ENCODE results near the gene AGAP2. TPM values are rescaled to one million over a fixed set of nuclear protein-coding genes. Genes with fewer than 3 reads are reported as not detected.

AGAP2 gene
- total and polyA plus RNA-seq, 2 of the 13 experiments (the other 11 are each of a cell fraction or from before 2014, with no cell fraction given), result 0.38 to 0.45 TPM

- ATAC-seq (peak; percentile 29), DNase-seq (ENCODE audit: low spot score) (no peak), FAIRE-seq (no peak)
- H3K4me3 ChIP-seq (replicated peaks in 1 of 3; ENCODE audit: insufficient read depth in 1 of 3, low read depth in 2 of 3, low read length in 3 of 3), result peak overlapping the region; percentile 86 to 90 (median 86)
- H4K20me1 ChIP-seq (ENCODE audit: insufficient read depth, low read length), result no peaks in the 10 kb centered on the region
- peaks cover 8 to 18% of the 10 kb centered on the region in 2 experiments; a peak in 4 of 5 replicates for H3K36me3 ChIP-seq (replicated peaks in 1 of 2; ENCODE audit: control insufficient read depth in 1 of 2, insufficient read depth in 2 of 2, low read length in 2 of 2)
- H2AFZ ChIP-seq (ENCODE audit: low read length), result no peak overlapping the region
- BruUV-seq (replicated peaks), result TSS peak; percentile 69
- H3K9me3 ChIP-seq (ENCODE audit: low read length), result no peaks in the 10 kb centered on the region
- H3K4me1 ChIP-seq (ENCODE audit: insufficient read depth, low read length), result peaks cover 48% of the 10 kb centered on the region
- peak overlapping the region; percentile 94 for H3K4me2 ChIP-seq (ENCODE audit: low read depth, low read length)
- ChIA-PET CTCF (ENCODE audit: low intra/inter-chr PET ratio, low total read pairs) (interaction anchor here (1.6 to 2.0 kb wide), 2 partner anchors 62 to 111 kb away, joined by 6 read pairs; partner anchors contain the start of gene B4GALNT1), POLR2A (interaction anchor here (1.5 kb wide), 1 partner anchor 31 kb away, joined by 5 read pairs; no protein-coding TSS in a partner anchor)
- peaks cover 11% of the 10 kb centered on the region for H3K79me2 ChIP-seq (ENCODE audit: insufficient read depth, low read length)
- WGBS (ENCODE audit: low lambda C conversion rate), result 3% methylated on average over 12 of the region's 15 CpGs
- in situ Hi-C loops (cut with HindIII; ENCODE audit: extremely low pct_ligation_motif_present, low pct_unique_long_range_greater_than_20kb), result no loop called here
- peak overlapping the region; percentile 69 for H3K27ac ChIP-seq (ENCODE audit: extremely low read length, insufficient read depth, low read length)
- intact Hi-C loops (cut with micrococcal nuclease; ENCODE audit: unreplicated experiment), result loop anchor here (5.0 kb wide), 1 partner anchor 43 kb away; the partner anchor contains the start of gene AGAP2
- peak overlapping the region; percentile 80 for H3K9ac ChIP-seq (ENCODE audit: insufficient read depth, low read depth, low read length)
- H3K27me3 ChIP-seq (ENCODE audit: control insufficient read depth in 1 of 2, insufficient read depth in 2 of 2, low read length in 2 of 2), result no peaks in the 10 kb centered on the region
- TF ChIP-seq ZNF350 (CRISPR knock-in tag; IDR thresholded peaks at IDR 0.05; ENCODE audit: borderline replicate concordance, low read depth) (no peak), SAFB2 (CRISPR knock-in tag; IDR thresholded peaks at IDR 0.05; ENCODE audit: borderline replicate concordance, low read depth) (no peak), ZNF724P (CRISPR knock-in tag; IDR thresholded peaks at IDR 0.05; ENCODE audit: borderline replicate concordance) (no peak), DDIT3 (CRISPR knock-in tag; IDR thresholded peaks at IDR 0.05) (no peak), BHLHE40 (IDR thresholded peaks at IDR 0.05; ENCODE audit: low read length) (no peak), ZNF142 (CRISPR knock-in tag; IDR thresholded peaks at IDR 0.05) (no peak), ZNF713 (CRISPR knock-in tag; IDR thresholded peaks at IDR 0.05) (no peak), KLF12 (CRISPR knock-in tag; IDR thresholded peaks at IDR 0.05; ENCODE audit: borderline replicate concordance) (no peak), ZNF34 (CRISPR knock-in tag; IDR thresholded peaks at IDR 0.05; ENCODE audit: borderline replicate concordance) (no peak), ZNF343 (CRISPR knock-in tag; IDR thresholded peaks at IDR 0.05) (0 out of 2 replicates have a peak, but pooled peaks have one; percentile 42), ZNF160 (CRISPR knock-in tag; IDR thresholded peaks at IDR 0.05) (no peak; the same call in 1 of the 2 replicates), NFIC (IDR thresholded peaks at IDR 0.05; ENCODE audit: low read length) (no peak), ZNF800 (CRISPR knock-in tag; IDR thresholded peaks at IDR 0.05) (no peak), ETV6 (CRISPR knock-in tag; conservative IDR thresholded peaks at IDR 0.05) (no peak), ZNF383 (CRISPR knock-in tag; IDR thresholded peaks at IDR 0.05; ENCODE audit: borderline replicate concordance) (peak; percentile 43; the same call in 1 of the 2 replicates), RFXANK (CRISPR knock-in tag; IDR thresholded peaks at IDR 0.05) (no peak), ZSCAN12 (CRISPR knock-in tag; IDR thresholded peaks at IDR 0.05) (0 out of 2 replicates have a peak, but pooled peaks have one; percentile 13)
Measured at GRCh38 chr12:57694459-57695019, 44.0 kb downstream of the AGAP2 start.
